HG03342 (cell line): ENCODE data around the gene DKC1.
A peak's percentile ranks its signal among the peaks of the same experiment; 100 is the strongest.

ENCODE experiments used
- ATAC-seq: cut with Tn5 transposase; IDR thresholded peaks from one replicate; pipeline ENCODE4 v1.9.1; 2021; ENCODE audit warnings: mild to moderate bottlenecking, moderate library complexity; ENCODE audit not compliant: unreplicated experiment

DKC1 gene

GRCh38 chrX:154762537-154763296 lies at the start of gene DKC1:
TSS of gene DKC1 (plus strand) at chrX:154762864. CDS start at chrX:154762966, 102 bp downstream.
- peak; percentile 84 for ATAC-seq

- peak; percentile 54 for ATAC-seq
These were observed 47.7 kb upstream of the DKC1 start for GRCh38 chrX:154714925-154715324.

GRCh38 chrX:154715825-154716224 lies 46.8 kb upstream of the DKC1 start:
- no peak for ATAC-seq

- no peak for ATAC-seq
These were observed 44.8 kb upstream of the DKC1 start for GRCh38 chrX:154717824-154718223.

- ATAC-seq: no peak
These were observed 44.0 kb upstream of the DKC1 start for GRCh38 chrX:154718616-154719015.

GRCh38 chrX:154719132-154719675 lies 43.5 kb upstream of the DKC1 start:
- ATAC-seq: no peak

- ATAC-seq: no peak
These were observed 42.6 kb upstream of the DKC1 start for GRCh38 chrX:154720067-154720466.

- no peak for ATAC-seq
These were observed 41.5 kb upstream of the DKC1 start for GRCh38 chrX:154721155-154721554.

GRCh38 chrX:154724993-154725756 lies 37.5 kb upstream of the DKC1 start:
- ATAC-seq: no peak

GRCh38 chrX:154727418-154727817 lies 35.2 kb upstream of the DKC1 start:
- no peak for ATAC-seq

GRCh38 chrX:154727871-154728270 lies 34.8 kb upstream of the DKC1 start:
- ATAC-seq: no peak

GRCh38 chrX:154728431-154729190 lies 34.1 kb upstream of the DKC1 start:
- ATAC-seq: no peak

- no peak for ATAC-seq
These were observed 33.2 kb upstream of the DKC1 start for GRCh38 chrX:154729439-154729838.

GRCh38 chrX:154730253-154730891 lies 32.3 kb upstream of the DKC1 start:
- ATAC-seq: no peak

- no peak for ATAC-seq
These were observed 31.5 kb upstream of the DKC1 start for GRCh38 chrX:154731184-154731583.

- no peak for ATAC-seq
These were observed 30.8 kb upstream of the DKC1 start for GRCh38 chrX:154731881-154732280.

- ATAC-seq: no peak
These were observed 30.1 kb upstream of the DKC1 start for GRCh38 chrX:154732421-154733065.

- ATAC-seq: no peak
These were observed 29.6 kb upstream of the DKC1 start for GRCh38 chrX:154733066-154733425.

- peak; percentile 61 for ATAC-seq
These were observed 28.4 kb upstream of the DKC1 start for GRCh38 chrX:154734061-154734781.
